ENCODE data around the gene AP4E1.
A peak's percentile ranks its signal among the peaks of the same experiment; 100 is the strongest.
"Not testable (repeated sequence)": the region's sequence is repeated elsewhere in the genome, so short reads cannot be mapped to it uniquely, and the experiment has no call there.

AP4E1 gene

GRCh38 chr15:50872832-50873426 lies 35.6 kb upstream of the AP4E1 start:
- TF ChIP-seq, protein P1, sequence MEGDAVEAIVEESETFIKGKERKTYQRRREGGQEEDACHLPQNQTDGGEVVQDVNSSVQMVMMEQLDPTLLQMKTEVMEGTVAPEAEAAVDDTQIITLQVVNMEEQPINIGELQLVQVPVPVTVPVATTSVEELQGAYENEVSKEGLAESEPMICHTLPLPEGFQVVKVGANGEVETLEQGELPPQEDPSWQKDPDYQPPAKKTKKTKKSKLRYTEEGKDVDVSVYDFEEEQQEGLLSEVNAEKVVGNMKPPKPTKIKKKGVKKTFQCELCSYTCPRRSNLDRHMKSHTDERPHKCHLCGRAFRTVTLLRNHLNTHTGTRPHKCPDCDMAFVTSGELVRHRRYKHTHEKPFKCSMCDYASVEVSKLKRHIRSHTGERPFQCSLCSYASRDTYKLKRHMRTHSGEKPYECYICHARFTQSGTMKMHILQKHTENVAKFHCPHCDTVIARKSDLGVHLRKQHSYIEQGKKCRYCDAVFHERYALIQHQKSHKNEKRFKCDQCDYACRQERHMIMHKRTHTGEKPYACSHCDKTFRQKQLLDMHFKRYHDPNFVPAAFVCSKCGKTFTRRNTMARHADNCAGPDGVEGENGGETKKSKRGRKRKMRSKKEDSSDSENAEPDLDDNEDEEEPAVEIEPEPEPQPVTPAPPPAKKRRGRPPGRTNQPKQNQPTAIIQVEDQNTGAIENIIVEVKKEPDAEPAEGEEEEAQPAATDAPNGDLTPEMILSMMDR (IDR thresholded peaks at IDR 0.05; ENCODE audit: low read depth, low read length) = no peak
- H3K4me3 ChIP-seq (replicated peaks in 1 of 2; ENCODE audit: low read depth in 2 of 2, low read length in 2 of 2) = no peak overlapping the region
- no peak for DNase-seq (ENCODE audit: low read depth in 2 of 2)

- TF ChIP-seq, protein P1 (IDR thresholded peaks at IDR 0.05; ENCODE audit: low read depth, low read length) = no peak
- no peak for DNase-seq (ENCODE audit: low read depth in 2 of 2)
- H3K4me3 ChIP-seq (replicated peaks in 1 of 2; ENCODE audit: low read depth in 2 of 2, low read length in 2 of 2) = no peak overlapping the region
These were observed 34.5 kb upstream of the AP4E1 start for GRCh38 chr15:50873935-50874361.

DNA sequence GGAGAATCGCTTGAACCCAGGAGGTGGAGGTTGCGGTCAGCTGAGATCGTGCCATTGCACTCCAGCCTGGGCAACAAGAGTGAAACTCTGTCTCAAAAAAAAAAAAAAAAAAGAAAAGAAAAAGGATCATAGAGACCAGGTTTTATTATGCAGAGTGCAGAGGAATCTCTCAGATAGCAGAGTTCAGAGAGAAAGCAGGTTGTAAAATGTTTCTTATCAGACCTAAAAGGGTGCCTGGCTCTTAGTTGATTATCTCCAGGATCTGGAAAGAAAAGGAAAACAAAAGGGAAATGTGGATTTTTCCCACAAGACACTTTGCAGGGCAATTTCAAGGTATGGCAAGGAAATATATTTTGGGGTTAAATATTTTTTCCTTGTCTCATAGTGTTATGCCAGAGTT lies 33.2 kb upstream of the AP4E1 start:
- DNase-seq (ENCODE audit: low read depth in 2 of 2); H3K4me3 ChIP-seq (replicated peaks in 1 of 2; ENCODE audit: low read depth in 2 of 2, low read length in 2 of 2): not testable (repeated sequence)

DNA sequence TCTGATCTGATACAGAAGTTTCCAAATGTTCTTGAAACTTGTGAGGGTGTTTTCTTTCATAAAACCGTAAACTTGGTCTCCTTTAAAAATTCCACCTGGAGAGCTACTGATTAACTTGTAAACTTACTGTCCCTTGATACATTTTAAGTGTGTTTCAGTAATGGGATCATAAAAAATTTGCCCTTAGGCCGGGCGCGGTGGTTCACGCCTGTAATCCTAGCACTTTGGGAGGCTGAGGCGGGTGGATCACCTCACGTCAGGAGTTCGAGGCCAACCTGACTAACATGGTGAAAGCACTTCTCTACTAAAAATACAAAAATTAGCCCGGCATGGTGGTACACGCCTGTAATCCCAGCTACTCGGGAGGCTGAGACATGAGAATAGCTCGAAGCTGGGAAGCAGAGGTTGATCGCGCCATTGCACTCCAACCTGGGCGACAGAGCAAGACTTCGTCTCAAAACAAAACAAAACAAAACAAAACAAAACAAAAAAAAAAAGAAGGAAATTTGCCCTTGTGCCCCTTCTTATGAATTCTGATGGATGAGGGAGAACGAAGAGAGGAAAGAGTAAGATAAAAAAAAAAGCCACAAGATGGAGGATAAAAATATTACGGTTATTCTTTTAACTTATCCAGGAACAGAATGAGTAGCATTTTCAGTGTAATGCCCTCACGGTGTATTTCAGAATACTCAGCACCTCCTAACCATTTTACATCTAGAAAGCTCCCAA lies 32.1 kb upstream of the AP4E1 start:
- no peak for DNase-seq (ENCODE audit: low read depth in 2 of 2)
- TF ChIP-seq, protein P1 (IDR thresholded peaks at IDR 0.05; ENCODE audit: low read depth, low read length) = no peak
- H3K4me3 ChIP-seq (replicated peaks in 1 of 2; ENCODE audit: low read depth in 2 of 2, low read length in 2 of 2) = peak overlapping the region; percentile 32 to 36

DNA sequence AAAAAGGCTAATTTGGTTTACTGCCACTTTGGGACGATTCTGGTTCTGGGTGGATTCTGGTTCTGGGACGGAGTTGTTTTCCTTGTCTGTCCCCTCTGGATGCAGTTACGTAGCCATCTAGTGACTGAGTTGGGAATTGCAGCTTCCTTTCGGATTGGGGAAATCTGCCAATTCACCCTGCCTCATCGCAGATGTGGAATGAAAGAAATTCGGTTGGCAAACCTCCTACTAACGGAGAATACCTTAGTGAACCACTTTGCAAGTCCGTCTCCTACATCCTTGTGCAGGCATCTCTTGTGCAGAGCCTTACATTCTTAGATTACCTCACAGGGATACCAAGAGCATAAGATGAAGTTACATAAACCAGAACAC lies 31.5 kb upstream of the AP4E1 start:
- DNase-seq (ENCODE audit: low read depth in 2 of 2) = peak; percentile 93 to 96
- TF ChIP-seq, protein P1 (IDR thresholded peaks at IDR 0.05; ENCODE audit: low read depth, low read length) = peak; percentile 96
- peak overlapping the region; percentile 32 to 36 for H3K4me3 ChIP-seq (replicated peaks in 1 of 2; ENCODE audit: low read depth in 2 of 2, low read length in 2 of 2)

GRCh38 chr15:50879016-50879617 lies 29.4 kb upstream of the AP4E1 start:
- TF ChIP-seq, protein P1 (IDR thresholded peaks at IDR 0.05; ENCODE audit: low read depth, low read length) = no peak
- no peak for DNase-seq (ENCODE audit: low read depth in 2 of 2)

GRCh38 chr15:50880206-50880605 lies 28.3 kb upstream of the AP4E1 start:
- H3K4me3 ChIP-seq (replicated peaks in 1 of 2; ENCODE audit: low read depth in 2 of 2, low read length in 2 of 2) = no peak overlapping the region
- no peak for DNase-seq (ENCODE audit: low read depth in 2 of 2)
- TF ChIP-seq, protein P1 (IDR thresholded peaks at IDR 0.05; ENCODE audit: low read depth, low read length) = no peak

More at GRCh38 chr15:50879016-50879617, 29.4 kb upstream of the AP4E1 start:
- H3K4me3 ChIP-seq (replicated peaks in 1 of 2; ENCODE audit: low read depth in 2 of 2, low read length in 2 of 2) = no peak overlapping the region
